Tongue (tissue), 2 donors: ENCODE results near the gene OPCML. TPM values are rescaled to one million over a fixed set of nuclear protein-coding genes. Genes with fewer than 3 reads are reported as not detected.

Experiments
- DNase-seq: peaks from one replicate; pipeline ENCODE4 v3.0.0-alpha.2; 2015
- total RNA-seq: library from RNA; depleted of rRNA; stranded (reverse); fragments of >200 nt; gene quantifications from one replicate; pipeline ENCODE4 v1.2.3, GENCODE V29; 2014

Gene OPCML
- total RNA-seq, 1 donor from 2014 or later: 0.41 TPM

DNA sequence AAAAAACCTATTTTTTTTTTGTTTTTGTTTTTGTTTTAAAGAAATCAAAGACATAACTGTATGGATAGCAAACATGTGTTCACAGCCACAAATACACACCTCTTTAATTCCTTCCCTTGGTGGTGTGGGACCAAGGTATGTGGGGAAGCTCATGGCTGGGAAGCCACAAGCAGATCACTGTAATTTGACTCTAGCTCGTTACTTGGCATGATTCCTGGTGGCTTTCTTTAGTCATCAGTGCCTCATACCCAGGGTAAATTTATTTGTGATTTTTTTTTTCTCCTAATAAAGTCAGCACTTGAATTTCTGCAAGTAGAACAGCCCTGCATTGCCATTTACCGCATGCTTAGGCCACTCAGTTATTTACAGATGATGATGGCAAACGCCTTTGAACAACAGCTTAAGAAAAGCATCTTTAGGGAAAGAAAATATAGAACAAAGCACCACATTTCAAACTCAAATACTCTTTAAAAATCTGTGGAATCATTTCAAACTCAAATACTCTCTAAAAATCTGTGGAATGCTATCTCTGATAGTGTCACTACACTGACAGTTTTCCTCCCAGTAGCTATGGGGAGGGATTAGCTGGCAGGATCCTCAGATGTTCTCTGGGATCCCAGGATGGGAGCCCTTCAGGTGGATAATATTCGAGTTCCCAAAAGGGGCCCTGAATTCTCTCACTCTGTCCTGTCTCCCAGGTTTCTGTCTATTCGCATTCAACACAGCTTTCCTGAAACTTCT lies 687.2 kb downstream of the OPCML start:
- DNase-seq: peak; percentile 62

DNA sequence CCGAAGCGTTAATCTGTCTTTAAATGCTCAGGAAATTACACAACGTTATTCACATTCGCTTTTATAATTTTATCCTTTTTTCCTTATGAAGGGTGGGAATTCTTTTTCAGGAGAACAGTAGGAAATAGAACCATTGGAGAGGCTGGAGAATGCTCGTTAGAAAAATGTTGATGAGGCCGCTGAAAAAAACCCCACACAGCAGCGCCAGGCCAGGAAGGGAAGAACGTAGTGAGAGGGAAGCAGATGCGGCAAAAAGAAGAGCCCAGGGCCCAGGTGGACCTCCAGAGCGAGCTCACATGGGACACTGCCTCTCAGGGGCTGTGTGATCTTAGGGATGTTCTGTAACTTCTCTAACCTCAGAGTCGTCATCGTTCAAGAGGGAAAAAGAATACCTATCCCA lies 691.6 kb downstream of the OPCML start:
- no peak for DNase-seq

DNA sequence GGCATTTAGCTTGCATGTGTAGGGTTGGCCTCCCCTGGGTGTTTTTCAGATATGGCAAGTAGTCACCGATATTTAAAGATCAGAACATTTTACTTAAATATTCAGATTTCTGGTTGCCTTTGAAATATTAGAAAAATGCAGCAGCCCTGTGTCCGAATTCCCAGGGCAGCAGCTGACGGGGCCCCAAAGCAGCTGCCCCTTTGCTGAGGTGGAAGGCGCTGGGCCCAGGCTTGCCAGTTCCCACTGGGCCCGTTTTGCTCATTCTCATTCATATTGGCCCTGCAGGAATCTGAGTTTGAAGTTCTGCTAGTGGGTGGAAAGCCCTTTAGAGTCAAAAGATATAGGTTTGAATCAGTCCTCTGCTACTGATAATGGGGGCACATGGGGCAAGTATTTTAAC lies 692.1 kb downstream of the OPCML start:
- DNase-seq: no peak

DNA sequence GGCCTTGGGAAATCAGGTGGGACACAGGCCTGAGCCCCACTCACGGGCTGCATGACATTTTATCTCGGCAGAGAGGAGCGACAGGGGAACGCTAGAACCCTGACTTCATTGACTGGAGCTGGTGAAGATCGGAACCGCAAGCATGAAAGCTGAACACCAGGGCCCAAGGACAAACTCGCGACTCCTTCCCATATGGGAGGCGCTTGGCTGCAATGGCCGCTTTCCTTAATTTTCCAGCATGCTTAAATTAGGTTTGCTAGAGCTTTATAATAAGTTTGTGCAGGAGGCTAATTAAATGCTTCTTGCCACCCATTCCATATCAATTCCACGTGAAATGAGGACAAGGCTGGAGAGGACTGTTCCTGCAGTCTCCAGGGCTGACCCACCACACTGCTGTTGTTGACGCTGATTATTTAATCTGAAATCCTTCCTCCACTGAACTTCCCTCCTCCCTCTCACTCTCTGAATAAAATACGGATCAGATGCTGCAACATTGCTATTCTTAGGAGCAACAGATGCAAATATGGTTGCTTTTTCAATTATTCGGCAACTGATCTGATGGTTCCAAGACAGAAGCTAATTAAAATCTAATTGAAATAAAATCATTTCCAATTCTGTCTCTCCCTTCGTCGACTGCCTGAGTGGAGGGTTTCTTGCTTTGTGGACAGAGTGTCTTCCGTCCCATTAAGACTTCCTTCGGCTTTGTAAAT lies 692.9 kb downstream of the OPCML start:
- DNase-seq: no peak

DNA sequence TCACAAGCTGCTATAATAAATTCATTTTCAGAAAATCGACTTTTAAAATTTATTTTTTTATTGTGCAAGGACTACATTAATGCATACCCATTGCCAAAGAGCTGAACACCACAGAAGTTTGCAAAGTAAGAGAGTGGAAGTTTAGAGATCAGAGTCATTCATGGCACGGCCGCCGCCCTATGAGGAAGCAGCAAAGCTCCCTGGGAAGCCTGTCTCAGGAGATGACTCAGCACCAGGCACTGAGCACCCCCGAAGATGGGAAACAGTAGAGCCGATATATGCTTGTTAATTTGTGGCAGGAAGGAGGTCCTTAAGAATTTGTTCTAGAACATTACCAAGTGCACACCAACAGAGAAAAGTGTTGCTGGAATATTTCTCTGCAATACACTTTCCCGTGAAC lies 693.7 kb downstream of the OPCML start:
- DNase-seq: no peak

DNA sequence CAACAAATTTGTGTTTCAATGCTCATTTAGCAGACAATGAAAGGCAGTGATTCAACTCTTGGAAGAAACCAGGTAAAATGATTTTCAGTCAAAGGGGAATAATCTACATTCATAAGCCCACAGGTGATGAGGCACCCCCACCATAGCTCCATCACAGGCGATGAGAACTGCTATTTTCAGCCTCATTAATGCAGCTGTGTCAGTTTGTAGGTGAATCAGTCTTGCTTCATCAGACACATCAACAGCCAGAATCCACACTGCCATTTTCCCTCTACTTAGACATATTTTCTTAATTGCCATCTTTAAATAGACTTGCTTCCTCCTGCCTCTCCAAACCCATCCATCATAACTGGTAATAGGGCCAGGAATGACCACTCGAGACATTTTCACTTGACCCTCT lies 701.0 kb downstream of the OPCML start:
- no peak for DNase-seq

DNA sequence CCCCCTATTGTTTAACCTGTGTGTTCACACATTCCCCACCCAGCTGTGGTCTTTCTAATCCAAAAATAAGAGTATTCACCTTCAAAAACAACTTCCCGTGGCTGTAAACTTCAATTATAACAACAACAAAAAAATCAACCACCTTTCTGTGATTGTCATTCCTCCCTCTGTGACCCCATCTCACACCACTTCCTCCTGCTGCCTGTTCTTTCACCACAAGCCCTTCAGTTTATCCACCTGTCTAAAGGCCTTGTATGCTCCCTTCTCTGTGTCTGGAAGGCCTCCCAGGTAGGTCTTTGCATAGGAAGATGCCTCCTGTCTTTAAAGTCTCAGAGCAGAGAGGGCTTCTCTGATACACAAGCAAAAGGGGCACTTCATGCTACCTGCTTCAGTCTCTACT lies 707.7 kb downstream of the OPCML start:
- no peak for DNase-seq

DNA sequence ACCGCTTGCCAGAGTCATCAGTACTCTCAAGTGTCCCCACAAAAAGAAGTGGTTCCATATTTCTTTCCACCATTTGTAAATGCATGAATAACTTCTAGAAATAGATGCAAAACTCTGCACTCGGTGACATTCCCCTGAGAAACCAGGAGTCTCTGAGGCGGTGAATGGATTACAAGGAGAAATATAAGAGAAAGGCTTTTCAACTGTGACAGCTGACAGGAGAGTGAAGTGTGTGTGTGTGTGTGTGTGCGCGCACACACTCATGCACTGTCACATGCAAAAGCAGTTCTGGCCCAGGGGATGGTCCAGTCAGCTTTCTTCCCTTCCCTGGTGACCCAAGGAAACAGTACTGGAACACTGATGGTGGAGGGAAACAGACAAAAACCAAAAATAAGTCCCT lies 710.0 kb downstream of the OPCML start:
- DNase-seq: no peak

DNA sequence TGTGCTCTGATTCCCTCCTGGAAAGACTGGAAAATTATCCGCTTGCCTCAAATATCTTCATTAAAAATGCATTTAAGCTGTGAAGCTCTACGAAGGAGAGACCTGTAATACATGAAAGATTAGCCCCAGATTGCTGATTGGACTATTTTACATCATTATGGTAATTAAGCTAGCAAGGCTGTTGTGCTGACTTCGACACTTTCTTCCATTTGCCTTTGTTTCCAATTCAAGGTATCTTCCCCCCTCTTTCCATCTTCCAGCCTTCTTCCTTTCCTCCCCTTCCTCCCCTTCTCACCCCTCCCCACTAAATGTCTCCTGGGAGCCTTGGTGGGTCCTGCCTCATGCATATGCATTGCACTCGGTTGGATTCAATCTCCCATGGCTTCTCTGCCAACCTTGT lies 710.8 kb downstream of the OPCML start:
- no peak for DNase-seq

DNA sequence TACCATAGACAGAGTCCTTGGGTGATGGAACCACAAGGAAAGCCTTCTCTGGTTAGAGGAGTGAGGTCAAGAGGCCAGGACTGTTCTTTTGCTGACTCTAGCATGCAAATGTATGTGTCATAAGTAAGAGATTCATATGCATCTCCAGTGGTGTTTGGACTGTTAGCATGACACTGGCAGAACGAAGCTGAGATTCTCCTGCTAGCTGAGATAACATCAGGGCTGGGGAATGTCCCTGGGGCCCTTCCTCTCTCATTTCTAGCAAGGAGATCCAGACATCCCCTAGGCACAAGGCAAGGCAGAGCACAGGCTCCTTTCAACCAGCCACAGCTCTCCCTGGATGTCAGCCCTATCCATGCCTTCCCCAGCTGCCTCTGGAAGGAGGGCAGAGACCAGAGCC lies 711.3 kb downstream of the OPCML start:
- DNase-seq: no peak

DNA sequence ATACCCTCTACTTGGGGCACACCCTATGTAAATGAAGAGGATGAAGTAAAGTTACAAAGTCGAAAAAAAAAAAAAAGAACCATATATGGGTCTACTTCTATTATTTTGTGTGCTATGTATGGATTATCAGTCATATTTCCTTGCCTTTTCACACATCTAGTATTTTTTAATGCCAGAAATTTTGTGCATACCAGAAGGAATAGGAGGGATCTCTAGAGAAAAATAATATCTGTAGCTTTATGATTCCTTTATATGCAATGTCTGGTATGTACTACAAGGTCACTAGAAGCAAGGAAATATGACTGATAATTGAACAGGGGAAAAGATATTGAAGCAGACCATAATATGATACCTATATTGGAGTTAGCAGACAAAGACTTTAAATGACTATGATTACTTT lies 713.4 kb downstream of the OPCML start:
- DNase-seq: no peak

DNA sequence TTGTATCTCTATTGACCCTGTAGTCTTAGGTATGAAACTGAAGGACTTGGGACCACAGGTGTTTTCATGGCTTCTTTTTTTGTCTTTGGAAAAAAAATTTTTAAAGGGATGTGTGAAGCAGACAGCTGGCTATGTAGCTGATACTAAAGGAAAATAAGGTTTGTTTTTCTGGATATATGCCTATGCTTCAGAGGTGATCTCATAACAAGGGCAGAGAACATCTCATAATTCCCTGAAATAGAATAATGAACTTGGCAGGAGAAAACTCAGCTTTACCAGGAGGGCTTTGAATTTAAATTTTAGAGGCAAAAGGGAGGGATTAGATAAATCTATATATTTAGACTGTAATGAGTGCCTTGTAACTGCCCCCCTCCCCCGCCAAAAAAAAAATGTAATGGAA lies 714.9 kb downstream of the OPCML start:
- DNase-seq: no peak

DNA sequence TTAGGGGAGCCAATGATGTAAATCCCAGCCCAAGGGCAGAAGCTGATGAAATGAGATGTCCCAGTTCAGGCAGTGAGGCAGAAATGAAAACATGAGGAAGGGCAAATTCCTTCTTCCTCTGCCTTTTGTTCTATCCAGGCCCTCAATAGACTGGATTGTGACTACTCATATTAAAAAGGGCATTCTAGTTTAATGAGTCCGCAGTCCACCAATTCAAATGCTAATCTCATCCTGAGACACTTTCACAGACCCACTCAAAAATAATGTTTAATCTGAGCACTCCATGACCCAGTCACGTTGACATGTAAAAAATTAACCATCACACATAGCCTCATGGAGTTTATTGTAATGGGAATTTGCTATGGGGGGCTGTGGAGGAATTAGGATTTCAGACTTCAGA lies 717.9 kb downstream of the OPCML start:
- DNase-seq: no peak

DNA sequence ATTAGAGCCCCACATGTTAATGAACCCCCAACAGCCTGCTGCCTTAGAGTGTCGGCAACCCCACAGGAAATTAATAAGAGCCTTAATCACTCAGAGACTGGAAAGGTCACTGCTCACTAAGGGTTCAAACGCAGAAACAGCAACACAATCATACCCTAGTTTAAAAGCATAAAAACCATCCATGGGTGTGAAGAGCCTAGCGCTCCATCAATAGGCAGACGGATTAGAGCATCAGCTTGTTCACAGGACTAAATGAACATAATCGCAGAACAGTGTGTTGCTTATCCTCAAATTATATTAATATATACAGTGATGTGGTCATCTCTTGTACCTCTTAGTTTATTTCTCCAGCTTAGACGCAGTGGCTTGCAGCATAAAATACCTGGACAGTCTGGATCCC lies 720.7 kb downstream of the OPCML start:
- DNase-seq: no peak

DNA sequence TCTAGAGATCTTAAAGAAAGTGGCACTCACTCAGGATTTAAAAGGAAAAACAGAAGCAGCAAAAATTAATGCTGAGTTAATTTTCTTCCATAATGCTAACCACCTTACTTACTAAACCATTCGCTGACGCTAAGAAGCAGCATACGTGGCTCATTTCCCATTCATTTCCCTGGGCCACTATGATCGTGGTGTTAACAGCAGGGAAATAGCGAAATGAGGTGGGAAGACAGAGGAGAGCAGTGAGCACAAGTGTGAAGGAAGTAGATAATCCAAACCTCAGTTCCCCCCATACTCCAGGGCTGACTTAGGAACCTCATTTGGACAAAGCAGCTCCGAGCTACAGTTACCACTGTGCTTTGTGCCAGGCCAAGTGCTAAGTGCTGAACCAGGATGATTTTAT lies 723.2 kb downstream of the OPCML start:
- no peak for DNase-seq

DNA sequence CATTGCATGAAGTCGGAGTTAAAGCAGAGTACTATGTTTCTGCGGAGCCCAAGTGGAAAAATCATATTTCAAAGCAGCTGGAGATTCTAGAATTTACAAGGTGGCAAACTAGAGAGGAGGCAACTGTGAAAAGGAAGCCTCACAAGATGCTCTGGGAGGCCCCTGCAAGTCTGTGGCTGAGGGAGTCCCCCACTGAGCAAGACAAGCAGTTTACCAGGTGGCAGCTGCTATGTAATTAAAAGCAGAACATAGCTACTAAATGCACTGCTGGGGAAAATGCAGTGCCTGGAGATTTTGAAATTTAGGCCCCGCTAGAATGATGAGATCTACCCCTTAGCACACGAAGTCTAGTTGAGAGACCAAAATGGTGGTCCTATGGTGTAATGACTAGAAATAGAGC lies 728.0 kb downstream of the OPCML start:
- DNase-seq: no peak

DNA sequence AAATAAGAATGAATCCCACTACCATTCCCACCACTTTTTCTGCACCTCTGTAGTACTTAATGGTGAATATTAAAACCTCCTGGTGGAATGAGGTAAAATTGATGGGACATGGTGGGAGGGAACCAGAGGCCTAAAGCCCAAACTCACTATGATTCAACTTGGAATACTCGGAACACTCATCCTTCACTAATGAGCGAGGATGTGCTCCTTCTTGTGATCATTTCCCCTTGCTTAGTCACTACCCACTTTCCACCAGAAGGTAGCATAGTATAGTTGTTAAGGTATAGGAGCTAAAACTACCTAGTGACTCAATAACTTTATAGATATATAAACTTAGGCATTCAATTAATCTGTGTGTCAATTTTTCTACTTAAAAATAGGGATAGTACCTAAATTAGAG lies 728.9 kb downstream of the OPCML start:
- no peak for DNase-seq

DNA sequence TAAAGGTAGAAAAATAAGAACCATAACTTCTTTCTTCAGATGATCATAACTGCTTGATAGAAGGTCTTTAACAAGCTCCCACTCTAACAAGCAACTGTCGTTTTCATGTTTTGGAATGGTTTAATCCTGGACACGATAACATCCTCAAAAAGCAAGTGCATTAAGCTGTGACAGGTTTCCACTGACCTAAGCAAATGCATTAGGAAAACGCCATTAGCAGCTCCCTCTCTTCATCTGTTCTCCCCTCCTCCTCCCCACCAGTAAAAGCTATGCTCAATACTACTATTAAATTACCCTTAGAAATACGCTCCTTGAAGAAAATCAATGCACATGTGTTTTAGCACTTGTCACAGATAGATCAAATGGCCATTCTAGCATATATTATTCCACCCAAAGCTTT lies 729.4 kb downstream of the OPCML start:
- DNase-seq: no peak

DNA sequence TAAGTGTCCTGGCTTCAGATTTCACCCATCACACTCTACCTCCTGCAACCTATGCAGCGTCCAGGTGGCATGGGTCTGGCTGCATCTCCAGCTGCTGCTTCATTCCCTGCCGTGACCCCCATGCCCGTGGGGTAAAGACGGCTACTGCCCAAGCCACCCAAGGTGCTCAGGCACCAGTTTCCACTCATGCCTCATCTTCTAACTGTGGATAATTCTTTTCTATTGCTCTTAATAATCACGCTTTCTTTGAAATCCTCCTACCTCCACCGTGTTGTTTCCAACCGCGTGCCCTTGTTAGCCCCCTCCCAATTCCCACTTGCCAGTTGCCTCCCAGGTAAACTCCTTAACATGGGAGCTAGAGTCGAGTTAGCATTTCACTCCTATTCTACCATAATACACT lies 738.5 kb downstream of the OPCML start:
- no peak for DNase-seq

DNA sequence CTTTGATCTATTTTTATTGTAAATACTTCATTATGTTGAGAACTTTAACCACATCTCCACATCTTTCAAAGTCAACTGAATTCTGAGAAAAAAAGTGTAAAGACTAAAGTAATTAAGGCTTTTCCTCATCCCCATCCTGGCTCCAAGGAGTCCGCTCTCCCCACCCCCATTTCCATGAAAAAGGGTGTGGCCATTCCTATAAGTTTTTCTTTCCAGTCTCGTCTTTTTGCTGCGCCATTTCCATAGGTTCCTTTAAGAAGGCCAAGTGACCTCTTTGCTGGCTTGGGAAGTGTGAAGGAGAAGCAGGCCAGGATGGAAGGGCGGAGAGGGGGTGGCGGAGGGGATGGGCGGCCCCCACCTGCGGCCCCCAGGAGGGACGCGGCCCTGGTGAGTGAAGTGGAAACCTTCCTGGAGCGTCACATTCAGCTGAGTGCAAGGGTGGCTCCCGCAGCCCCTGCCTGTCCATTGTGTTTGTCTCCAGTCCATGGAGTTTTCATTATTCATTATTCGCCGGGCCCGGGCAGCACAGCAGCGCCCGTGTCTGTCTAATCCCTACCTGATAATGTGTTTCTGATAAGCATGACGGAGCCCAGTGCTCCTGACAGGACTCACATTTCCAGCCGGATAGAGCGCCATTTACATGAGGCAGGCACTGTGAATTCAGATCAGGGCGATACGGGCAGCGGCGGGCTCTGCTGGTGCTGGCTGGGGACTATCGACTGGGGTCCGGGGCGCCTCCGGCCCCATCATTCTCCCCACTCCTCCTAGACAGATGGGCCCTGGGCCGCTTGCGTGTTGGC lies 739.8 kb downstream of the OPCML start:
- no peak for DNase-seq

DNA sequence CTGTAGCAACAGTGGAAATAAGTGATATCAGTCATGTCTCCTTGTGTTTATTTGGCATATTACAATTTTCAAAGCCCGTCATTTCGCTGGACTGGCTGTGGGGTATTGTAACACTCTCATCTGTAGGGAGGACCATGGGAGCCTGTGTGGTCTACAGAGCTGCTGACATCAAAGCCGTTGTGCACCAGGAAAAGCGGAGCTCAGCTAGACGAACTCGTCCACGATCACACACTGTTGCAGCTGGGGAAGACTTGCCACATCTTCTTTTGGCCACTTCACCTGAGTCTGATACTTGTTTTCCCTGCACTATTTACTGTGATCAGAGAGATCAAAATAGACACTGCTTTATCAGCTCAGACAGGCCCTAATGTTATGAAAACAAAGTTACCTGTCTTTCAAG lies 741.3 kb downstream of the OPCML start:
- no peak for DNase-seq

DNA sequence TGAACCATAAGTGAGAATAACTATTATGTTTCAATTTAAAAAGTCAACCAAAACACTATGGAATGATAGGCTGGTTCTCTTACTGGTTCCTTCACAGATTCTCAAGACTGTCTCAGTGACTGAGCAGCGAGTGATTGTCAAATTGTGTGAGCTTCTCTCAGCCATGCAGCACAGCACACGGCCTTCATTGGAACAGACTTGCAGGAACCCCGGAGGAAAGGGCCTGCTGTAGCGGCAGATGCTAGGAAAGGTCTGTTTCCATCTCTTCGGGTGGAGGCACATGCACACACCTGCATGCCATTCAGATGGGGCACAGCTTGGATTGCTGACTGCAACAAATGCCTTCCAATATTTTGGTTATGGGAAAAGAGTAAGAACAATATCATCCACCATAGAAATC lies 741.8 kb downstream of the OPCML start:
- DNase-seq: no peak

DNA sequence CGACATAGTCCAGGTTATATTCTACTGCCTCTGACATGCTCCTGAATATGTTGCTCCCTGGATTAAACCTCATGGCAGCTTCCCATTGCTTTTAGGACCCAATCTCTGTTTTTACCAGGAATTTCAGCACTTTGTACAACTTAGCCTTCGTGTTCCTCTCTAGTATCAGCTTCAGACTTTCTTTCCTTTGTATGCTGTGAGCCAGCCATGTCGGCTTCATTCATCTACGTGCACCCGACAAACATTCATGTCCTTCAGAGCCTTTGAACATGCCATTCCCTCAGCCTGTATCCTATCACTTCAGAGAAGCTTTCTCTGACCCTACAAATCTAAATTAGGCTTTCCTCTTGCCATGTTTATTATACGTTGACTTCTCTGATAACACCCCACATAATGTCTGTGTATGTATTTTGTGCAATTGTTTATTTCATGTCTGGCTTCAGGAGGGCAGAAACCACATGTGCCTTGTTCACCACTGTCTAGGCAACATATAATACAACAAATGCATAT lies 743.4 kb downstream of the OPCML start:
- no peak for DNase-seq
